Small intestine (tissue), 16 donors: Measurements from ENCODE around the gene SHC4. TPM values are rescaled to one million over a fixed set of nuclear protein-coding genes. Genes with fewer than 3 reads are reported as not detected.
A peak's percentile ranks its signal among the peaks of the same experiment; 100 is the strongest.

Experiments
- DNase-seq, 2 donors: peaks; one replicate each; pipeline versions ENCODE4 v3.0.0 to v3.0.0-alpha.2; 2013
- FAIRE-seq: peaks from 2 replicates; lab custom pipeline; 2012; peaks lifted over from hg19 to GRCh38; lab: Jason Lieb, UNC
- H3K27ac ChIP-seq, 3 donors: one replicate each; pipeline ENCODE4 v1.5.1; 2013; ENCODE audit warnings: low read length in 2 of 3, mild to moderate bottlenecking in 2 of 3, control low read depth in 1 of 3, inconsistent platforms in 1 of 3, low read depth in 1 of 3, moderate library complexity in 1 of 3
- H3K27me3 ChIP-seq, 3 donors: one replicate each; pipeline ENCODE4 v1.6.1; 2013; ENCODE audit warnings: low read length in 3 of 3, inconsistent platforms in 1 of 3; ENCODE audit not compliant: control insufficient read depth in 3 of 3, insufficient read depth in 3 of 3
- H3K36me3 ChIP-seq, 3 donors: one replicate each; pipeline ENCODE4 v1.6.1; 2013; ENCODE audit warnings: low read length in 3 of 3, inconsistent platforms in 1 of 3, low read depth in 1 of 3, mild to moderate bottlenecking in 1 of 3, moderate library complexity in 1 of 3; ENCODE audit not compliant: control insufficient read depth in 3 of 3, insufficient read depth in 2 of 3
- H3K4me1 ChIP-seq, 3 donors: one replicate each; pipeline ENCODE4 v1.6.1; 2013; ENCODE audit warnings: low read length in 2 of 3, inconsistent platforms in 1 of 3, low read depth in 1 of 3, mild to moderate bottlenecking in 1 of 3, moderate library complexity in 1 of 3; ENCODE audit not compliant: control insufficient read depth in 3 of 3, insufficient read depth in 2 of 3
- H3K4me3 ChIP-seq, 3 donors: one replicate each; pipeline ENCODE4 v1.5.1; 2013; ENCODE audit warnings: low read length in 3 of 3, control low read depth in 1 of 3, inconsistent platforms in 1 of 3, low read depth in 1 of 3, mild to moderate bottlenecking in 1 of 3, moderate library complexity in 1 of 3
- H3K9me3 ChIP-seq, 2 donors: one replicate each; pipeline ENCODE4 v1.6.1; 2013; ENCODE audit warnings: low read depth in 1 of 2, low read length in 1 of 2; ENCODE audit not compliant: control insufficient read depth in 2 of 2, insufficient read depth in 1 of 2
- WGBS, 3 donors: extraction: QIAGEN DNeasy Blood & Tissue Kit; methylation state at CpG; one replicate each; pipeline ENCODE4 v1.1.7; 2013; 5-methylcytosine and 5-hydroxymethylcytosine counted together
- long read RNA-seq, 10 donors: transcript quantifications; one replicate each; lab custom pipeline, GENCODE V29; 2026
- polyA plus RNA-seq, 4 donors: library from polyadenylated mRNA; stranded (reverse) in 3 of 4; unstranded in 1 of 4; fragments of 200-250 nt in 3 of 4; fragments of 120-200 nt in 1 of 4; gene quantifications; one replicate each; pipeline versions ENCODE4 v1.2.1 to v1.2.3, GENCODE V29; 2013
- donor health status: healthy with polysubstance abuse.
- donor health status: control.
- donor health status: control.
- donor health status: Bipolar disorder and iron deficiency.
- donor health status: healthy.

Gene SHC4, protein sequence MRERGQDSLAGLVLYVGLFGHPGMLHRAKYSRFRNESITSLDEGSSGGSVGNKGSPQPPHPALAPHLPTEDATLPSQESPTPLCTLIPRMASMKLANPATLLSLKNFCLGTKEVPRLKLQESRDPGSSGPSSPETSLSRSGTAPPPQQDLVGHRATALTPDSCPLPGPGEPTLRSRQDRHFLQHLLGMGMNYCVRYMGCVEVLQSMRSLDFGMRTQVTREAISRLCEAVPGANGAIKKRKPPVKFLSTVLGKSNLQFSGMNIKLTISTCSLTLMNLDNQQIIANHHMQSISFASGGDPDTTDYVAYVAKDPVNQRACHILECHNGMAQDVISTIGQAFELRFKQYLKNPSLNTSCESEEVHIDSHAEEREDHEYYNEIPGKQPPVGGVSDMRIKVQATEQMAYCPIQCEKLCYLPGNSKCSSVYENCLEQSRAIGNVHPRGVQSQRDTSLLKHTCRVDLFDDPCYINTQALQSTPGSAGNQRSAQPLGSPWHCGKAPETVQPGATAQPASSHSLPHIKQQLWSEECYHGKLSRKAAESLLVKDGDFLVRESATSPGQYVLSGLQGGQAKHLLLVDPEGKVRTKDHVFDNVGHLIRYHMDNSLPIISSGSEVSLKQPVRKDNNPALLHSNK
- polyA plus RNA-seq, result under 1 TPM in 2 of 4 donors, not detected in 2; 0.49 to 0.52 TPM
- long read RNA-seq, donor 1, result 0 reads
- long read RNA-seq, donor 2, result 0 reads
- long read RNA-seq, donor 3, result 0 reads
- long read RNA-seq, donor 4, result 0 reads
- long read RNA-seq, donor 5, result 0 reads
- long read RNA-seq, donor 6, result 0 reads
- long read RNA-seq, donor 7, result 0 reads
- long read RNA-seq, donor 8, result 0 reads
- long read RNA-seq, donor 9, result 0 reads
- long read RNA-seq, donor 10, result 0 reads

GRCh38 chr15:48963524-48964113 lies at the start of gene SHC4:
TSS of gene SHC4 (minus strand) at chr15:48963919. CDS start at chr15:48963015, 904 bp downstream.
- peak within 1 kb of the TSS in 1 of 3 donors; percentile 26 for H3K27ac ChIP-seq
- FAIRE-seq (no peak), DNase-seq (peak; percentile 64 to 67)
- H3K36me3 ChIP-seq, result no peaks in the 10 kb centered on the region
- peak within 1 kb of the TSS in 2 of 3 donors; percentile 30 to 48 for H3K4me3 ChIP-seq
- H3K9me3 ChIP-seq, result no peaks in the 10 kb centered on the region
- H3K4me1 ChIP-seq, result peaks cover 2 to 13% (median 2%) of the 10 kb centered on the region in 3 donors
- 0 to 1% (median 1%) methylated on average over 16 of the region's 16 CpGs for WGBS, 3 donors
- peaks cover 0 to 40% (median 4%) of the 10 kb centered on the region in 3 donors for H3K27me3 ChIP-seq

GRCh38 chr15:48999314-48999713 lies 35.6 kb upstream of the SHC4 start:
- WGBS, 3 donors, result 88 to 96% (median 92%) methylated on average over 2 of the region's 2 CpGs
- Histone ChIP-seq H3K9me3 (no peaks in the 10 kb centered on the region), H3K27ac (no peak overlapping the region), H3K27me3 (no peaks in the 10 kb centered on the region), H3K36me3 (peaks cover 3 to 6% (median 6%) of the 10 kb centered on the region in 3 donors), H3K4me3 (no peak overlapping the region), H3K4me1 (no peaks in the 10 kb centered on the region)
- DNase-seq (no peak), FAIRE-seq (no peak)

DNA sequence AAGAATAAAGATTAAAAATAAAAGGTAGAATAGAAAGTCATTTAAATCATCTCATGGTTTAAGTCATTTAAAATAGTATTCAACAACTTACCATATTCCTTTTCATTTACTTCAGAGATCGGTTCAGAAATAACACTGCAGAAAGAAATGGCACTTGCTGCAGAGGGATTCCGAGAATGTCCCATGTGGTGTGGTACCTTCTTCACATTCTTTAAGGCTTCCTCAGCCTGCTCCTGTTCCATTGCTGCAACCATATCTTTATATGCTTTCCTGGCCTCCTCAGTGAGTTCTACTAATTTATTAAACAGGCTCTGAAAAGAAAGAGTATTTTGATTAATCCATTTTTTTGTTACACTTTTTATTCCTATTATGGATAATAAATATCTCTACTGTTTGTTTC lies 32.6 kb upstream of the SHC4 start:
- FAIRE-seq, result no peak
- no peaks in the 10 kb centered on the region for H3K4me1 ChIP-seq
- H3K27ac ChIP-seq, result no peak overlapping the region
- peaks cover 10 to 17% (median 14%) of the 10 kb centered on the region in 3 donors for H3K36me3 ChIP-seq
- H3K27me3 ChIP-seq, result no peaks in the 10 kb centered on the region
- DNase-seq, result no peak
- no peaks in the 10 kb centered on the region for H3K9me3 ChIP-seq
- WGBS, 3 donors, result 98 to 100% (median 98%) methylated on average over 2 of the region's 2 CpGs
- no peak overlapping the region for H3K4me3 ChIP-seq

DNA sequence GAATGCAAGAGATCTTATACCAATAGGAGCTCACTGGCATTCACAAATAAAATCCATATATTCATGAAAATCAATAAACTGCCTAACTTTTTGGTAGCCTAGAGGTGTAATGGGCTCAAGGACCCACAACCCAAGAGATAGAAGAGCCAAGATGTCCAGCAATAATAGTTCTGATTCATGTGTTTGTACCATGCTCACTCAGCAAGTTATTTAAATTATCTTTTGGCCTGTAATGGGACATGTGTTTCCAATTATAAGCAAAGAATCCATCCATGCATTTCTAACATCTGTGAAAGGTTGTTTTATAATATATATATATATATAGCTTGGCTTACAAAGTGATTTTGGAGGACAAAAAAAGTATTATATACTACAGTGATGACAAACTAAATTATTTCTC lies 29.7 kb upstream of the SHC4 start:
- no peaks in the 10 kb centered on the region for H3K27me3 ChIP-seq
- H3K27ac ChIP-seq, result no peak overlapping the region
- no peak overlapping the region for H3K4me3 ChIP-seq
- peaks cover 8 to 16% (median 13%) of the 10 kb centered on the region in 3 donors for H3K36me3 ChIP-seq
- DNase-seq (no peak), FAIRE-seq (no peak)
- H3K4me1 ChIP-seq, result no peaks in the 10 kb centered on the region
- no peaks in the 10 kb centered on the region for H3K9me3 ChIP-seq

GRCh38 chr15:48992545-48992944 lies 28.8 kb upstream of the SHC4 start:
- no peaks in the 10 kb centered on the region for H3K27me3 ChIP-seq
- H3K9me3 ChIP-seq, result no peaks in the 10 kb centered on the region
- H3K36me3 ChIP-seq, result peaks cover 8 to 16% (median 13%) of the 10 kb centered on the region in 3 donors
- DNase-seq, result no peak
- H3K4me3 ChIP-seq, result no peak overlapping the region
- H3K4me1 ChIP-seq, result no peaks in the 10 kb centered on the region
- no peak for FAIRE-seq
- whole genome bisulfite sequencing, 3 donors, result 93 to 100% (median 95%) methylated on average over 1 of the region's 1 CpG
- H3K27ac ChIP-seq, result no peak overlapping the region

DNA sequence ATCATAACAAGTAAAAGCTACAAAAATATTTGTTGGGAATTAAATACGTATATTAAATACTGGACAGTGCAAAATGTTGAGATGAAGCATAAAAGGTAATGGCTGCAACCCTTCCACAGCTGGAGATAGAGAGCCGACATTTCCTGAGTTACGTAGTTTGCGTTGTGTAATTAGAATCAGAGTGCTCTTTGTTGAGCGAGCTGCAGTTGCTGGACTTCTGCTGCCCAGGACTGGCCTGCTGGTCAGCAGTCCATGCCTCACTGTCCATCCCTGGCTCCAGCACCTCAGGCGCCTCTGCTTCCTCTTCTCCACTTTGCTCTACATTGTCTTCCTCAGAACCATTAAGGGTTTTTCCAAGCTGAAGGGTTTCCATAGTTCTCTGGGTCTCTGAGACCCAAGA lies 28.4 kb upstream of the SHC4 start:
- H3K27ac ChIP-seq, result no peak overlapping the region
- 94 to 97% (median 95%) methylated on average over 6 of the region's 6 CpGs for WGBS, 3 donors
- H3K36me3 ChIP-seq, result peaks cover 8 to 16% (median 13%) of the 10 kb centered on the region in 3 donors
- FAIRE-seq (no peak), DNase-seq (no peak)
- no peaks in the 10 kb centered on the region for H3K9me3 ChIP-seq
- H3K4me1 ChIP-seq, result no peaks in the 10 kb centered on the region
- H3K27me3 ChIP-seq, result no peaks in the 10 kb centered on the region
- no peak overlapping the region for H3K4me3 ChIP-seq

DNA sequence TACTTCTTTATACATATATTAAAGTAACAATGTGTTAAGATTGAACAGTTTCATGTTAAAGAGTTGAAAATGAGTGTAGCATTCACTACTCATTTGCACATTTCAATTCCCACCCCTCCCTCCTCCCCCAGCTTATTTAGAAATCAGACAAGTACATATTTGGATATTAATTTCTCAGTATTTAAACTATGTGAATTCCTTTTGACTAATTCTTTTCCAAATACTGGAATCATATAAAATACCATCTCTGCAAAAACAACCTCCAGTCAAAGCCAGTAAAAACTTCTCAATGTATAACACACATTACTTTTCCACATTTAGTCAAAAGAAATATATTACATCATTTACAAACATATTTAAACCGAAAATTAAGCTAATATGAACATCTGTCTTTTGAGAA lies 25.5 kb upstream of the SHC4 start:
- peaks cover 6 to 14% (median 11%) of the 10 kb centered on the region in 3 donors for H3K36me3 ChIP-seq

GRCh38 chr15:48987142-48987541 lies 23.4 kb upstream of the SHC4 start:
- Histone ChIP-seq H3K27me3 (peaks cover 0 to 3% (median 0%) of the 10 kb centered on the region in 3 donors), H3K27ac (no peak overlapping the region), H3K36me3 (peaks cover 2 to 7% (median 5%) of the 10 kb centered on the region in 3 donors), H3K9me3 (no peaks in the 10 kb centered on the region), H3K4me1 (no peaks in the 10 kb centered on the region), H3K4me3 (no peak overlapping the region)
- DNase-seq (no peak), FAIRE-seq (no peak)

More for the DNA sequence above, 25.5 kb upstream of the SHC4 start:
- DNase-seq (no peak), FAIRE-seq (no peak)
- Histone ChIP-seq H3K9me3 (no peaks in the 10 kb centered on the region), H3K4me3 (no peak overlapping the region), H3K4me1 (no peaks in the 10 kb centered on the region), H3K27me3 (no peaks in the 10 kb centered on the region), H3K27ac (no peak overlapping the region)
- WGBS, 3 donors, result 81 to 87% (median 82%) methylated on average over 1 of the region's 1 CpG
